ENCODE results near the gene MRPL40.

Gene MRPL40

DNA sequence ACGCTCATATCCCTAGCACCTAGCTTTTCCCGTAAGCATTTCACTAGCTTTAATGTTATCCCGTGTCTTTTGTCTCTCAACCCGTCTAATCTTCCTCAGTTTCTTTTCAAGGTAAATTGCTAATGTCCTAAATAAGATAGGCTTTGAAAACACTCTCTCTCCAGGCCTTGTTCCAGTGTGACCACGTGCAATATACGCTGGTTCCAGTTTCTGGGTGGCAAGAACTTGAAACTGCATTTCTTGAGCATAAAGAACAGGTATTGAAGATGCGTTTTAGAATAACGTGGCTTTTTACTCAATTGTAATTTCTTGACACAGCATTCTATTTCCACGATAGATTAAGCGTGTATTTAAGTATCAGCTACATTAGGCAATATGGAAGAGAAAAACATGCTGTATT lies 48.4 kb downstream of the MRPL40 start:
- DNase-seq (ENCODE audit: low read depth in 2 of 2): no peak

DNA sequence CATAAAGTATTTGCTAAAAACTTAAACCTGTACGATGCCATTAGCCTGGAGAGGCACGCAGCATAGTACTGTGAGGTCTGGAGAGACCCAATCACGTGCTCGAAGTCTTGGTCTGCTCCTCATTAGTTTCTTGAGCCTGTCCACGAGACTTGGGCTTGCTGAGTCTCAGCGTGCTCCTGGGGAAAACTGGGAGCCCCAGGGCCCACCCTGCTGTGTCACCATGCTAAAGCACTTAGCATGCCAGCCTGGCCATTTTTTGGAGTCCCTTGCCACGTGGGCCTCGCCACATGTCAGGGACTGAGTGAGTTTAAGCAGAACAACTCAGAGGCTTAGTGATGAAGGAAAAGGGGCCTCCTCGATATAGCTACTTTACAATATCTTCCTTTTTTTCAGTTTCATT lies 50.0 kb downstream of the MRPL40 start:
- DNase-seq (ENCODE audit: low read depth in 2 of 2): no peak

DNA sequence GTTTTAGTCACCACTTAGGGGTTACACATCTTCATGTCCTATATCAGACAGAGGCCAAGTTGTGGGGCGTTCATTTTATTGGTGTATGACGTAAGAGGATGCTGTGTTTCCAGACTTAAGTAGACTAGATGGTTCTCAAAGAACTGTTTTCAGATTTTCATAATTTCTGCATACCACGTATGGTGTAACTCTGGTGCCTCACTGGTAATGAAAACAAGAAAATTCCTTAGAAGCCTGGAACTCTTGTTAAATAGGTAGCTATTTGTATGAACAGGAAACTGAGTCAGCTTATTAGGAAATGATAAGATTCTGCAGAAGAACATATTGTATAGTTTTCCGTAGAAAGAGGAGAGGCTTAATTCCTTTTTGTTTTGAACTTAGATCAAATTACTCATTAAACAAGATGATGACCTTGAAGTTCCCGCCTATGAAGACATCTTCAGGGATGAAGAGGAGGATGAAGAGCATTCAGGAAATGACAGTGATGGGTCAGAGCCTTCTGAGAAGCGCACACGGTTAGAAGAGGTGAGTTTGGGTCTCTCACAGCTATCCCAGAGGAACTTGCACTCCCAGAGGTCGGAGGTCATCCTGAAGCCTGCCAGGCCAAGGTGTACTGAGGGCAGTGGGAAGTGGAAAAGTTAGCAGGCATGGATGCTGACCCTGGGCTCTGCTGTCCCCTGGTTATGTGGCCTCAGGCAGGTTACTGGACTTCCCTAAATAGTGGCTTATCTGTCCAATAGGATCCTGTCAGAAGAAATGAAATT lies 51.3 kb downstream of the MRPL40 start:
- no peak for DNase-seq (ENCODE audit: low read depth in 2 of 2)

Data from stimulated activated CD4-positive, alpha-beta T cell treated with anti-CD3 and anti-CD28 coated beads, Interleukin-15, amount 100 ng/mL, for 48 hours (primary cell).